RKO (cell line): ENCODE data around the gene CHD9.

ENCODE experiments used
- DNase-seq: peaks from one replicate; pipeline ENCODE4 v3.0.0-alpha.2; 2016; ENCODE audit warnings: low spot score

CHD9 gene

DNA sequence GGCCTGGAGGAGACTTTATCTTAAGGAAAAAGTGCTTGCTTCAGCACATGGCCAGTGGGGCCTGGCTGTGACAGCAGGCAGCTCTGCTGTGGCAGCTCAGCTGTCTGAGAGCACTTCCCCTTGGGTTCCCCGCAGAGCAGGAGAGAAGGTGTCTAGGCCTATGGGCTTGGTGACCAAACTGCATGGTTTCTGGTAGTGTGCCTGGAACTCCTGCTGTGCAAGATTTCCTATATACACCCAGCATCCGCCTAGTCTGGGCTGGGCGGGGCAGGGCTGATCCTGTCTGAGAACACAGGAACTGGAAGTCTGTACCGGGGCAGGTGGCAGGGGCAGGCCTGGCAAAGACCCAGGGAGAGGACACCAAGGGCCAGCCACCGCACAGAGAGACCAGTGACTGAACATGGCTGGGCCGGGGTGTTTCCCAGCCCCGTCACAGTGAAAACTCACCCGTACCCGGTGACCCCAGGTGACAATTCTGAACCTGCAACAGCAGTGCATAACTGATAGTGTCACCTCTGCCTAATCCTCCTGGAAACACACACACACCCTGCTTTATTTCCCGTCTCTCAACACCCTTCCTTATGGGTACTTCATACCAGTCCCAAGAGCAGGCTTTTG, 39.3 kb downstream of the CHD9 start:
- DNase-seq, result no peak

DNA sequence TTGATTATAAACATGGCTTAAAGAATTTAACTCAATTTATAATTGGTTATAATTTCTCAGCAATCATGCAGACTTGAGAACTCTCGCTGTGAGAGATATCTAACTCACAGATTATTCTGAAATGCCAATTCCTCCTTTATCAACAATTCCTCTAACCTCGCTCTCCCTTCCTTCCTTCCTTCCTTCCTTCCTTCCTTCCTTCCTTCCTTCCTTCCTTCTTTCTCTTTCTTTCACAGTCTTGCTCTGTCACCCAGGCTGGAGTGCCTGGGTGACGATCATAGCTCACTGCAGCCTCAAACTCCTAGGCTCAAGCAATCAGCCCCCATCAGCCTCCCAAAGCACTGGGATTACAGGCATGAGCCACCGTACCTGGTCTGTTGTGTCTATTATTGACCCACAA, 42.4 kb downstream of the CHD9 start:
- no peak for DNase-seq

DNA sequence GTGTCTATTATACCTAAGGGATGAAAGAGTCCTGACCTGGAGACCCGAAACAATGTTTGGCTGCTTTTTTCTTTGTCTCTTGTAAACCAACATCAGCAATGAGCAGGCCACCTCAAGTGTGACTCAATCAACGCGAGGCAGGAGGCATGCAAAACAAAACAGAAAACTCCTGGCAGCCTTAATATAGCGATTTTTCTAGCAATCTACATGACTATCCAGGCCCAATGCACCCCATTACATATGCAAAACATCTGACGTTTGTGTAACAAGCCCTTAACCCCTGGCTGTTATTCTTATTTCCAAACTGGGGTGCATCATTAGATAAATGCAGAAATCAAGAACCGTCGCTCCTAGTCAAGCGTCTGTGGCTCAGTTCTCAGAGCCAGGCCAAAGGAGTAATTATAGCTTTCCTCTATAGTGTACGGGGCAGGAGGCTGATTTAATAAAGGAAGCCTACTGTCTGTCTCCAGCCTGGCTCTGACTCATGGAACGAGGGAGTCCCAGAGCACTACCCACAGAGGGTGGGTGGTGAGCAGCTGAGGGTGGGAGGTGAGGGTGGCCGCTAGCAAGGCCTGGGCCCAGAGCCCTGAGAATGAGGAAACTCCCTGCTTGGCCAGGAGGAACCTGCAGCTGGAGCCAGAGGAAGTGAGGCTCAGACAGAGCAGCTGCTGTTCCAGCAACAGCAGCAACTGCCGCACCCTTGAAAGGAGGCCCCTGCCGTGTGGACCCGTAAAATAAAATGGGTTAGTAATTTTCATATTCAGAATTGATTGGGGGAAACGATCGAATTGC, 43.9 kb downstream of the CHD9 start:
- DNase-seq, result no peak

- no peak for DNase-seq
Measured at GRCh38 chr16:53099318-53100130, 44.7 kb downstream of the CHD9 start.

GRCh38 chr16:53100131-53100748, 45.4 kb downstream of the CHD9 start:
- no peak for DNase-seq

GRCh38 chr16:53100889-53101288, 46.1 kb downstream of the CHD9 start:
- DNase-seq, result no peak

DNA sequence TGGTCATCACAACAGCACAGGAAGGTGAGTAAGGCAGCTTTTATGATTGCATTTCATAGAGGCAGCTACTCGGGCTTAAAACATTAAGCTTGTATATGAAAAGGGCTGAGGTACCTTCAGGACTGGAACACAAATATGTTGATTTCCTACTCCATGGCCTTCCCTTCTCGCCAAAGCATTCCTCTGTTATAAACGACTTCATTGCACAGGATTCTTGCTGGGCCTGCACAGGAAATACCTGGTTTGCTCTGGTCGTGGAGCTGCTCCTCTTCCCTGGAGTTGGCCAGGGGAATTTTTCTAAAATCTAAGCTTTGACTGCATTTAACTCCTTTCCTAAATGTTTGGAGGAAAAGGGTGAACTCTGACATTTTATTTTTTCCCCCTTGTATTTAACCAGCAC, 49.0 kb downstream of the CHD9 start:
- DNase-seq, result no peak

DNA sequence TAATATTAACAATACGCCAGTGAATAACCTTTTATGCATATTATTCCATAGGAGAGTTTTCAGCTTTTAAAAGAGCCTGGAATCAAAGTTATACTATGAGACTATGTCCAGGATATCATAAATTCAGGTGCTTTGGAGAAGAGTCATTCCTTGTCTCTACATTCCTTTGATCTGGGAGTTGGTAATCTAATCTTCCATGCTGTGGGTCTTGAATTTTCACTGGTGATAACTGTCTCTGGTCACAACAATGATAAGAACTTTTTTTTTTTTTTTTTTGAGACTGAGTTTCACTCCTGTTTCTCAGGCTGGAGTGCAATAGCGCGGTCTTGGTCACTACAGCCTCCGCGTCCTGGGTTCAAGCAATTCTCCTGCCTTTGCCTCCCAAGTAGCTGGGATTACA, 50.8 kb downstream of the CHD9 start:
- DNase-seq, result no peak

DNA sequence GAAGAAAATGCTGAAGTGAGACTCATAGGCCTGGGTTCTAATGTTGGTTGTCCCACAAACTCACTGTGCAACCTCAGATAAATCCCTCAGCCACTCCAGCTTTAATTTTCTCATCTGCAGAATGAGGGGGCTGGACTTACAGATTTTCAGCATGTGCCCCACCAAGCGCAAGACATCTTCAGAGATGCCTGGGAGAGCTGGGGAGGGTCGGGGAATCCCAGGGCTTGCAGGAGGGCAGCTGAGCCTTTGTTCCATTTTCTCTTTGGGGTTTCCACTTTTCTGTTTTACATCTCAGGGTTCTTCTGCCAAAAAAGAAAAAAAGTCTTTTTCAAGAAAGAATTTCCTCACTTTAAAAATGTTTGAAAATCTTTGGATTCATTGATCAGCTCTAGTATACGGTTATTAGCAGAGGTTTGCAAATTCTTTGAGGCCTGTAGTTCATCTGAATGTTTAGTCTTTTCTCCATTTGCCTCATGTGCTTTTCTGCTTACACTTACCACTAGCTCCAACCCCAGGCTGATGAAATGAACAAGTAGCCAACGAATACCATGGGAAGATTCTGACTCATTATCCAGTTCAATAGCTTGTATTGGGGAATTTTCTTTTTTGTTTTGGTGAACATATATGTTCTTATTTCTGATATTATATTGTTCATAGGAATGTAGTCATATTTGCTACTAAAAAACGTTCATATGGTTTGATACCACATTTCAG, 56.4 kb downstream of the CHD9 start:
- no peak for DNase-seq

DNA sequence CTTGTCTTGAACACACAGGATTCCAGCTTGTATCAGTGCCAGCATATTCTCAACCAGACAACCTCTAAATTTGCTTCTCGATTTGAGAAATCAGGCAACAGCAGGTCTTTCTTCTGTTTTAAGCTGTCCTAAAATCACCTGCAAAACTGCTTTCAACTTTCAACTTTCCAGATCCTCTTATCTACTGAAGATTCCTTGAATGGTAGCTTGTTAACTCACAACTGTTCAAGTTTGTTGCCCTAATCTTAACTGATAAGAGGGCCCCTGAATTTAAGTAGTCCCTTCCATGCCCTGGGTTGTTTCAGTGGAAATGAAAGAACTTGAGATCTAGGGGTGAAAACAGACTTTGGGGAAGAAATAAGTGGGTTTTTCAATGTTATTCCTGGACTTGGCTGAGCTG, 57.2 kb downstream of the CHD9 start:
- DNase-seq, result no peak

- no peak for DNase-seq
Measured at GRCh38 chr16:53115047-53115446, 60.3 kb downstream of the CHD9 start.

DNA sequence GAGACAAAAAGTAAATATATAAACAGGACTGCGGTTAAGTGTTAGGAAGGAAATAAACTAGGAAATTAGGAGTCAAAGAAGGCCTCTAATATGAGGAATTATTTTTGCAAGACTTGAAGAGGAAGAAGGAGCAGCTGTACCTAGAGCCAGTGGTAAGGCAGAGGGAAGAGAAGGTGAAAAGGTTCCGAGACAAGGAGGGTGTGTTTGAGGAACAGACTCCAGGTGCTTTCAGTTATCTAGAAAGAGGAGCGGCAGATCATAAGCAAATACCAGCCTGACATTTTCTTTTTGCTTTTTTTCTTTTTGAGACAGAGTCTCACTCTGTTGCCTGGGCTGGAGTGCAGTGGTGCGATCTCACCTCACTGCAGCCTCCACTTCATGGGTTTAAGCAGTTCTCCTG, 61.0 kb downstream of the CHD9 start:
- DNase-seq, result no peak

- DNase-seq, result no peak
Measured at GRCh38 chr16:53121043-53121620, 66.3 kb downstream of the CHD9 start.

DNA sequence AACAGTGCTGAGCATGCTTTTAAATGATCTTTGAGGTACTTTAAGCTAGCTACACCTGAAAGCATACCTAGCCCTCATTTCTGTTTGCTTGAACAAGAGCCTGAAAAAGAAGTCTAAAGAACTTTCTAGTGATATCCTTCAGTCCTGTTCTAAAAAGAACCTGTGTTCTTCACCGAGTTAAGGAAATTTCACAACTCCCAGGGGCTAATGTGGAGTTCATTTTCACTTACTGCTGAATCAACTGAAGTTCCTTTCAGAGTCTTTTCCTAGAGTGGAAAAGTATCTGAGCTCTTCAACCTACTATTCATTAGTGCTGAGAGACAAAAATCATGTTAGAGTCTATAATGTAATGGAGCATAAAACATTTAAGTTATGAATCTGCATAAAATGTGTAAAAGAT, 66.9 kb downstream of the CHD9 start:
- DNase-seq, result no peak

DNA sequence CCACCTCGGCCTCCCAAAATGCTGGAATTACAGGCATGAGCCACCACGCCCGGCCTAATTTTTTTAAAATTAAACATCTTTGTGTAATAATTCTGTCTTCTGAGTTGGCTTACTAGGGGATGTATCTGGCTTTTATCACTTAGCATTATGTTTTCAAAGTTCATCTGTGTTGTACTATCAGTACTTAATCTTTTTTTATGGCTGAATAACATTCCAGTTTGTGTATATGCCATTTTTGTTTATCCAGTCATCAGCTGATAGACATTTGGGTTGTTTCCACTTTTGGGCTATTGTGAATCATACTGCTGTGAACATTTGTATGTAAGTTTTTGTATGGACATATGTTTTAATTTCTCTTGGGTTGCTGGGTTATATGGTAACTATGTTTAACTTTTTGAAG, 69.0 kb downstream of the CHD9 start:
- no peak for DNase-seq

DNA sequence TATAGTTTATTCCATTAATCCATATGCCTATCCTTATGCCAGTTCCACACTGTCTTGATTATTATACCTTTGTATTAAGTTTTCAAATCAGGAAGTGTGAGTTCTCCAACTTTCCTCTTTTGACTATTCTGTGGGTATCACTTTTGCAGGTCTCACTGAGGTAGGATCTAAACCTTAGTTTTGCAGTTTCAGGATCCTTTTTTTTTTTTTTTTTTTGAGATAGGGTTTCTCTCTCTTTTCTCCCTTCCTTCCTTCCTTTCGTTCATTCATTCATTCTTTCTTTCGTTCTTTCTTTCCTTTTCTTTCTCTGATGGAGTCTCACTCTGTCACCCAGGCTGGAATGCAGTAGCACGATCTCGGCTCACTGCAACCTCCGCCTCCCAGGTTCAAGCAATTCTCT, 71.6 kb downstream of the CHD9 start:
- DNase-seq, result no peak

DNA sequence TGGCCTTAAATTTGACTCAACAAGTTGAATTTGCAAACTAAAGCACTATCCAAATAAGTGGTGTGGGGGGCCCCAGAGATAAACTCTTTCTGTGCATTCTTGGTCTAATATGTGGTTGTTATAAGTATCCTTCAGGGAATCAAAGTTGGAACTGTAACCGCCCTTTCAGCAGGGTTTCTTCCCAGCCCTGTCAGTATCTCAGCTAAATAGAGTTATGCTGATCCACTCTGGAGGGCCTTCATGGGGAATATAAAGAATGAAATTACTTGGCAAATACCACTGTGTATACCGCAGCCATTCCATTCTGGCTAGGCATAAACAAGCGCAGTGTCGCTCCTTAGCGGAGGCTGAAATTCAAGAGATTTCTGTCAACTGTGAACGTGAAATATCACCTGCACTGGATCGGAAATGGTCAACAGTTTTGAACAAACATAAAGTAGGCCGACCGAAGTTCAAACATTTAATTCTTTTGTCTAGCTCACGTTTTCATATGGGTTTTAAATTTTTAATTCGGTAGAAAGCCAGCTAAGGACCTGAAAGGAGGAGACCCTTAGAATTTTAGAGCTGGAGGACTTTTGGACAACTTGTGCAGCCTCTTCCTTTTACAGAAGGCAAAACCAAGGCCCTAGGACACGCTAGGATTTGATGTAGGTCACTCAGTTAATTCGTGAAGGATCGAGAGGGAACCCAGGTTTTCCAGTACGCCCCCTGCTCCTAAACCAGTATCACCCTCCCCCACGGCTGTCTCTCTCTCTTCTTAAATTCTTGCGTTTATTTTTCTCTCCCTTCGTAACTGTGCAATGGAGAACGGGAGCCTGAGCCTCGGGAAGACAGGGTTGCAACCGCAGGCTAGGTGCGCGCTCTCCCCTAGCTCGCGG, 74.7 kb downstream of the CHD9 start:
- no peak for DNase-seq

- DNase-seq, result peak; percentile 91
Measured at GRCh38 chr16:53130159-53131049, 75.6 kb downstream of the CHD9 start.

DNA sequence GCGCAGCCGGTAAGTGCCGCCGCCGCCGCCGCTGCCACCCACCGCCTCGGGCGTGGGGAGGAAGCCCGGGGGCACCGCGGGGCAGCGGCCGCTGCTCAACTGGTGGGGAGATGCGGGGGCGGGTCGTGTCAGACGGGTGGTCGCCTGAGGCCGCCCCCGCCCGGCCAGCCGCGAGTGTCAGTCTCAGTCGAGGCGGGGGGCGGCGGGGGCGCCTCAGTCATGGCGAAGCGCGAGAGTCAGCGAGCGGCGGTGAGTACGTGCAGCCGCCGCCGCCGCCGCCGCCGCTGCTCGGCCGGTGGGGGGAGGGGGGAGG, 76.2 kb downstream of the CHD9 start:
- peak; percentile 23 for DNase-seq
